Stimulated activated CD4-positive, alpha-beta T cell treated with anti-CD3 and anti-CD28 coated beads, TNF-alpha, amount 100 ng/mL, for 4 hours (primary cell): Measurements from ENCODE around the gene PIN1.
"Not testable (repeated sequence)": the region's sequence is repeated elsewhere in the genome, so short reads cannot be mapped to it uniquely, and the experiment has no call there.

Source experiments
- DNase-seq, 3 experiments: peaks; one replicate each; pipeline ENCODE4 v3.0.0-alpha.2; 2020; ENCODE audit warnings: low read depth in 3 of 3

PIN1 gene

DNA sequence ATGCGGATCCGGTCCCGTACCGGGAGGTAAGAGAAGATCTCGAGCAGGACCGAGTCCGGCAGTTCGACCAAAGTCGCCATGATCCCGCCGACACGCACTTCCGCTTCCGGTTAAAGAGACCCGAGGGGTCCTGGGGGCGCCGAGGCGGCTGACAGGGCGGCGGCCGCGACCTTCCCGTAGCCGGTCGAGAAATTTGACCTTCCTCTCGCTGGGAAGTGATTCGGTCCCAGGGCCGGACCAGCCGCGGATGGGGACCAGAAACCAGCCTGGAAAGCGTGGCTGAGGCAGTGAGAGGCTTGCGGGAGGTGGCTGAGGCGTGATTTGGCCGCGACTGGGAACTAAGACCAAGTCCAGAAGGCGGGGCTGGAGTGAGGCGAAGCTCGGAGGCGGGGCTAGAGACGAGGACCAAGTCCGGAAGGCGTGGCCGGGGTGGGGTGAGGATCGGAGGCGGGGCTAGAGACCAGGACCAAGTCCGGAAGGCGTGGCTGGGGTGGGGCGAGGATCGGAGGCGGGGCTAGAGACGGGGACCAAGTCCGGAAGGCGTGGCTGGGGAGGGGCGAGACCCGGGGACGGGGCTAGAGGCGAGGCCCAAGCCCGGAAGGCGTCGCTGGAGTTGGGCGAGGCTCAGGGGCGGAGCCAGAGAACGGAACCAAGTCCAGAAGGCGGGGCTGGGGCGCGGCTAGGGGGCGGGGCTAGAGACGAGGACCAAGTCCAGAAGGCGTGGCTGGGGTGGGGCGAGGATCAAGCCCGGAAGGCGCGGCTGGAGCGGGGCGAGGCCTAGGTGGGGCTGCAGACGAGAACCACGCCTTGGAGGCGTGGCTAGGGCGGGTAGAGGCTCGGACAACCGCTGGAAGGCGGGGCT lies 16.2 kb upstream of the PIN1 start, which contains the start of gene FBXL12:
FBXL12 (minus strand) TSS at position 346 of the 862 bp plus-strand sequence; CDS start at position 80, 266 bp downstream.
- peak; percentile 100 for DNase-seq

GRCh38 chr19:9819596-9819909 lies 15.6 kb upstream of the PIN1 start:
- no peak for DNase-seq

- DNase-seq = not testable (repeated sequence)
Measured at GRCh38 chr19:9820034-9820433, 15.1 kb upstream of the PIN1 start.

DNA sequence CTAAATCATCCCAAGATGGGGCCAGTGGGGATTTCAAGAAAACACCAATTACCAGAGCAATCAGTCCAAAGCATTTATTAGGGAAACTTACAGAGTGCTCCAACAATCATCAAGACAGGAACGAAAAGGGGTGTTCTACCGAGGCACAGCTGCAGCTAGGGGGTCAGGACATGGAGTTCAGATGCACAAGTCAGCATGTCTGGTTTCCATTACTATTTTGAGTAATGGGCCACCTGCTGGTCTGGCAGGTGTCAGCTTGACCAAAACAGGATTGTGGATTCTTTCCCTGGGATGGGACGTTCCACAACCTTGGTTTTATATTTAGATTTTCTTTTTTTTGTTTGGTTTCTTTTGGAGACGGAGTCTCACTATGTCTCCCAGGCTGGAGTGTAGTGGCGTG lies 11.3 kb upstream of the PIN1 start:
- no peak for DNase-seq

- DNase-seq = peak; percentile 65 to 84 (median 82)
Measured at GRCh38 chr19:9827289-9828238, 7.6 kb upstream of the PIN1 start, which contains the start of gene UBL5. TSS of gene UBL5 (plus strand) at chr19:9827918. CDS start at chr19:9828338, 420 bp downstream.

DNA sequence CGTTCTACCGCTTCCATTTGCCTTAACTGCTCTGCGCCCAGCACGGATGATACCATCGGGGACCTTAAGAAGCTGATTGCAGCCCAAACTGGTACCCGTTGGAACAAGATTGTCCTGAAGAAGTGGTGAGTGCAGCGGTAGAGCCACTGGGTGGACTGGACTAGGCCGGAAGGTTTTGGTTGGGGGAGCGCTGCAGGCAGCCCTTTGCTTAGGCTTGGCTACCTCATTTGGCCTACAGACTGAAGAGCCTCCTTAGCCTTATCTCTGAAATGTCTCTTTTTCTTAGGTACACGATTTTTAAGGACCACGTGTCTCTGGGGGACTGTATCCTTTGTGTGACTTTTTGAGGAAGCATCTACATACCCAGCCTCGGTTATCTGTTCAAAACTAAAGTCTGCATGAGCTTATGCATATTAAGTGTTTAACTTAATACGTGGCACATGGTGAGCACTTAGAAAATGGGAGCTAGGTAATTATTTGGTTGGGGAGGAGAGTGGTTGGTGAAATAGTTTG lies 6.5 kb upstream of the PIN1 start:
- no peak for DNase-seq

GRCh38 chr19:9834307-9834725 lies 802 bp upstream of the PIN1 start:
- DNase-seq = no peak

- DNase-seq = peak in 1 of 3 experiments; percentile 18
Measured at GRCh38 chr19:9835507-9835949, 410 bp downstream of the PIN1 start.

GRCh38 chr19:9836021-9836420 lies 903 bp downstream of the PIN1 start:
- no peak for DNase-seq

DNA sequence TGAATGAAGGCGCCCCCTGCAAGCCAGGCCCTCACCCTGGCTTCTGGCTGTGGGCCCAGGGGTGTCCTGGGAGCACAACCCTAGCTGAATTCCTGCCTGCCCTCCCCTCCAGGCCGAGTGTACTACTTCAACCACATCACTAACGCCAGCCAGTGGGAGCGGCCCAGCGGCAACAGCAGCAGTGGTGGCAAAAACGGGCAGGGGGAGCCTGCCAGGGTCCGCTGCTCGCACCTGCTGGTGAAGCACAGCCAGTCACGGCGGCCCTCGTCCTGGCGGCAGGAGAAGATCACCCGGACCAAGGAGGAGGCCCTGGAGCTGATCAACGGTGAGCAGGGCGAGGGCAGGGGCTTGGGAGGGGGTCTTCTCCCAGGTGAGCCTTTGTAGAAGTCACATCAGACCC lies 3.2 kb downstream of the PIN1 start:
- no peak for DNase-seq

GRCh38 chr19:9839415-9839814 lies 4.3 kb downstream of the PIN1 start:
- no peak for DNase-seq

GRCh38 chr19:9842834-9843625 lies 7.9 kb downstream of the PIN1 start:
- DNase-seq = no peak

GRCh38 chr19:9843626-9844273 lies 8.6 kb downstream of the PIN1 start:
- not testable (repeated sequence) for DNase-seq

- peak in 1 of 3 experiments; percentile 34 for DNase-seq
Measured at GRCh38 chr19:9847087-9847671, 12.1 kb downstream of the PIN1 start.

DNA sequence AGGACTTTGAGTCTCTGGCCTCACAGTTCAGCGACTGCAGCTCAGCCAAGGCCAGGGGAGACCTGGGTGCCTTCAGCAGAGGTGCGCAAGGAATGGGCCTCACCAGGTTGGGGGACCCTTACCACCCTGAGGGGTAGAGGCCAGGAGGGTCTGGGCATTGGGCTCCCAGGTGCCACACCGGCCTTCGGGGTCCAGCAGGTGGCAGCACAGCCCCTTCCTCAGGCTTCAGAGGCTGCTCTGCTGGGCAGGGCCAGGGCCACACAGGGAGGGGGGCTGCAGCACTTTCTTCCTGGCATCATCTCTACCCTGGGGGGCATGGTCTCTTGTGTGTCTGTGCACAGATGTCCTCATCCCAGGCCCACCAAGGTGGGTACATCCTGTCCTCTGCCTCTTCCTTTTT lies 12.9 kb downstream of the PIN1 start:
- no peak for DNase-seq

DNA sequence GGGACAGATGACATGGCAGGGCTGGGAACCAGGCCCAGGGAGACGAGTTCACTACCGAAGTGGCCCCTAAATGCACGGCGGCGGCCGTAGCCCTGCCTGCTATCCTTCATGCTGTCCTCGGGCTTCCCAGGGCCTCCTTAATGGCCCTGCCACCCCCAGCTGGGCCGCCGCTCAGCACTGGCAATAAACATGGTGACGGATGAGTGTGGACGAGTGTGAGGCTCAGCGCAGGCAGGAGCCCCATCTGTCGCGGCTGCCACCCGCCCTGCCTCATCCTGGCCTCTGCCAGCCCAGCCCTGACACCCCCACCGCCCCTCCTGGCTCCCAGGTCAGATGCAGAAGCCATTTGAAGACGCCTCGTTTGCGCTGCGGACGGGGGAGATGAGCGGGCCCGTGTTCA lies 13.6 kb downstream of the PIN1 start:
- no peak for DNase-seq

DNA sequence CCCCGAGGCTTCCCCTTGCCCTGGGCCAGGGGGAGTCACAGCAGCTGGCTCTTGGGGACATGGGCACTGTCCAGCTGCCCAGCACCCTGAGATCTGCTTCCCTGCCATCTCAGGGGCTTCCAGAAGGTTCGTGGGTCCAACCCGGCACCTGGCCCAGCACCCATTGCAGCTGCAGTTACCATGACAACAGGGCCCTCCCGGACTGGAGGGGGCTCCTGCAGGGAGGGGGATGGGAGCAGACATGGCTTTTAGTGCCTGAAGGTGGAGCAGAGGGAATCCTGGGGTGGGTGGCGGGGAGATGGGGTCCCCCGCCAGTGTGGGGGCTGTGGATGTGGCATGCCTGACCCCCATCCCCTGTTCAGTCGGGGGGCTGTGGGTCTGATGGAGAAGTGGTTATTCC lies 14.7 kb downstream of the PIN1 start:
- no peak for DNase-seq

GRCh38 chr19:9850235-9850959 lies 15.3 kb downstream of the PIN1 start:
- no peak for DNase-seq

DNA sequence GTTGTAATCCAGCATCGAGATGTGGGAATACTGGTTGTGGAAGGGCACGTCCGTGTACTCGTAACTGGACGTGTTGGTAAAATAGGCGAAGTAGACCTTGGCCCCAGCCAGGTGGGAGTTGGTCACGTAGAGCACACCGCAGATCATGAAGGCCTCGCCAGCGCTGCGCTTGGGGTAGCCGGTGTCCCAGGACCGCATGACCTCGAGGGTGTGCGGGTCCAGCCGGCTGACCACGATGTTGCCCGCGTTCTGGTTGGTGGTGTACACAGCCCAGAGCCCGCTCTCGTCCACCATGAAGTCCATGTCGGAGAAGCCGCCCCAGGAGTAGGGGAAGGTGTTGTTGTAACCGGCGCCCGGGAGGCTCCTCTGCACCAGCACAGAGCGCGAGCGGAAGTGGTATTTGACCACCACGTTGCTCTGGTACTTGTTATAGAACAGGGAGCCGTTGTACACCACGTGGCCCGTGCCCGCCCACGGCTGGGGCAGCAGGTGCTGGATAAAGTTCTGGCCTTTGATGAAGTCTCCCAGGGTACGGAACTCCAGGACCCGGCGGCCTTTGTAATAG lies 19.2 kb downstream of the PIN1 start:
- no peak for DNase-seq
